ENCODE data around the gene IL17RA.
"Not testable (repeated sequence)": the region's sequence is repeated elsewhere in the genome, so short reads cannot be mapped to it uniquely, and the experiment has no call there.

IL17RA gene

GRCh38 chr22:17120711-17121232 lies 36.0 kb downstream of the IL17RA start:
- peak; percentile 64 for DNase-seq (ENCODE audit: low spot score)

DNA sequence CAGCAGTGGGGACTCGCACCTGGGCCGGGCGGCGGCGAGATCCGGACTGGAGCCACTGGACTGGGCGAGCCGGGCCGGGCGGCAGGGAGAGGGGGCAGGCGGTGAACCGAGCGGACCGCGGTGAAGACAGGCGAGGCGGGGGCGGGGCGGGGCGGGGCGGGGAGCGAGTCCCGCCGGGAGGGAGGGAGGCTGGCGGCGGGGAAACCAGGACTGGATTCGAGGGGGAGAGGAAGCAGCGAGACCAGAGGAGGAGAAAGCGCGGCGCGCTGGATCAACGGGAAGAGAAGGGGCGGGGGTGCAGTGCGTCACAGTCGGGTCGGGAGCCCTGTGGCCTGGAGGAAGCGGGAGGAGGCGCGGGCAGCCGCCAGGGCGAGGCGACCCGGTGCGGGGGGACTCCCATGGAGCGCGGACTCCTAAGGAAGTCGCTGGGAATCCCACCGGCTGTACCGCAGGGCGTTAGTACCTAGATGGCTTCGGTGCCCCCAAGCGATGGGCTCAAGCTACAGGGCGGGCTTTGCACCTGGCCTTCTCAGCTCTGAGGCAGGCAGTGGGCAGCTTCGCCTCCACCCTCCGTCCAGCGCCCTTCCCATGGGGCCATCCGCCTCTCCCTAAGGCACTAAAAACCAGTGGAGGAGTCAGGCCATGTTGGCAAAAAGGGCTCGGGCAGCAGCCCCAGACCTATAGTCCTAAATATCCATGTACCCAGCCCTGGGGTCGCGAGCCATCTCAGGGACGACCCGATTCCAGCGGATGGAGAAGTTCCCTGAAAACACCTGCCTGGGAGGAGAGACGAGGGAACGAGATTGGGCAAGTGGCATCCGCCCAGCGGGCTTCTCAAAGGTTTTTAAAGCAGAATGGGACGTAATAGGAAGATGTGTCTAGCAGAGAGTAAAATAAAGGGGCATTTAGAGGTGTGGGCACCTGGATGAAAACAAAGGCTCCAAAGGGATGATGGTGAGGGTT lies 36.7 kb downstream of the IL17RA start, which contains the start of gene TMEM121B:
TSS of gene TMEM121B (minus strand) at position 128 of the 963 bp plus-strand sequence. CDS start 233 bp downstream, outside the sequence.
- peak; percentile 80 for DNase-seq (ENCODE audit: low spot score)

DNA sequence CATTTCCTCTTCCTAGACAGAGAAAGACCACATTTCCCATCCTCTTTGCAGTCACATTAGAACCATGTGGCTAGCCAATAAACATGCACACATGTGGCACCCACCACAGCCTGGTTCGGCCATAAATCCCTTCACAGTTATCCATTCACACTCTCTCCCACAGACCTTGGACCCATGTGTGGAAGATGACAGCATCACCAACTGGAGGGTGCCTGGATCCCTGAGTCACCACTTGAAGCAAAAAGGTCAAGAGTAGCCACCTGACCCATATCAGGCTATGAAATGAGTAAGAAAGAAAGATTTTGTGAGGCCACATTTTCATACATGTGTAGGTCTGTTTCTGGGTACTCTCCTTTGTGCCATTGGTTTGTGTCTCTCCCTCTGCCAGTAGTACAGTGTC lies 45.4 kb downstream of the IL17RA start:
- no peak for DNase-seq (ENCODE audit: low spot score)

DNA sequence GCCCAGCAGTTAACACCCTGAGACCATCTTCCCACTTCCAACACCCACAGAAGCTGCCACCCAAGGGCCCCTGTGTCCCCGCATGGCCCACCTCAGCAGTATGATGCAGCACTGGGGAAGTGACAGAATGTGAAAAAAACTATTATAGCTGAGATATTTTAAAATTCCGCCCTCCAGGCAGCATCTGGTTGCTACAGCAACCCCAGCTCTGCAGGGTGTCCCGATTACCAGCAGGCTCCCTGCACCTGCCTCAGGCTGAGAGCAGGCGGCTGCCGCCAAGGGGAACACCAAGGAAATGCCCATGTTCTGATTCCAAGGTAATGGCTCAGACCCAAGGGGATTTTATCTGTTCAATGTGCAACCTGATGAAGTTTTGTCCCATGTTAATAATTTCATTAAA lies 46.9 kb downstream of the IL17RA start:
- DNase-seq (ENCODE audit: low spot score), result no peak

DNA sequence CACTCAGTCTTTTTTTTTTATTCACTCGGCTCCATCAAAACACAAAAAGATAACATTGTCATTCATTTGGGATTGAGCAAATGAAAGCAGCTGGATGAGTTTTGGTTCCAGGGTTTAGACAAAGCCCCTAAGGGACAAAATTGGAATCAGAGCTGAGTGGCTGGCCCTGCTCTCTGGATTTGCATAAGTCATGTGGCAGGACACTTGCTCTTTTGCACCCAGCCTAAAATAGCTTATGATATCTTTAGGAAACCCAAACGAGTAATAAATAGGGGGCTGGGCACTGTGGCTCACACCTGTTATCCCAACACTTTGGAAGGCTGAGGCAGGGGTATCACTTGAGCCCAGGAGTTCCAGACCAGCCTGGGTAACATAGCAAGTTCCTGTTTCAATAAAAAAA lies 47.3 kb downstream of the IL17RA start:
- no peak for DNase-seq (ENCODE audit: low spot score)

DNA sequence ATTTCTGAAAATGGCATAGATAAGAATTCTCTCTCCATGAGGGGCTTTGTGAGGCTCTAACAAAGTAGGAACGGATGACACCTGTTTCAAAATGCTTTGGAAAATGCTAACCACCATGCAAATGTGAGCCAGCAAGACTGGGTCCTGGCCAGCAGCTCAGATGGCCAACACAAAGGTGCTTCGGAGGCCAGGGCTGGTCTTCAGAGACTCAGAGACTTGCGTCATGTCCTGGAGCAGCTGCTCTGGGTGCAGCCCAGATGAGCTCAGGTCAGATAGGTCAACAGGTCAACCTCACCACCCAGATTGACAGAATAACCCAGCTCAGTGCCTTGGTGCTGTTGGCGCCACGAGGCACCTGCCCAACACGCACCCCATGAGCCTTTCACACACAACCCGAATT lies 48.3 kb downstream of the IL17RA start:
- no peak for DNase-seq (ENCODE audit: low spot score)

DNA sequence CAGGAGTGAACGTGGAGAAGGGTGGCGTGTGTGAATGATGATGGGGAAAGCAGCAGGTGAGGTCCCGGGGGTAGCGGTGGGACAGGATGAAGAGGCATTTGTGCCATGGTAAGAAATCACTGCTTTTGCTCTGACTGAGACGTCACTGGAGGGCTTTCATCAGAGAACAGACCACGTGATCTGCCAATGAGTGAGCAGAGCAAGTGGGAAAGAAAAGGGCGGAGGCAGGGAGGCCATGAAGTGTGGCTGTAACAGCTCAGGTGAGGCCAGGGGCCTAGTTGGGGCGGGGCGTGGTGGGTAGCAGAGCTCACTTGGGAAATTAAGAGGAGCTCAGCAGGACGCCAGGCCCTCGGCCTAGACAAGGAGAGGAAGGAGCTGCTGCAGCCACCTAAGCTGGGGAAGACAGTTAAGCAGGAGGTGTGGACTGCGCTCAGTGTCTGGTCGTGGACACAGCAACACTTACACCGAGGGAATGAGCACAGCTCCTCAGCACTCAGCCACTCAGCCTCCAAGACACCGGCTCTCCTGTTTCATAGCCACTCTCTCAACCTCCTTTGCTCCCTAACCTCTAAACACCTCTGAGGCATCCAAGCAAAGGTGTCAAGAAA lies 50.5 kb downstream of the IL17RA start:
- no peak for DNase-seq (ENCODE audit: low spot score)

DNA sequence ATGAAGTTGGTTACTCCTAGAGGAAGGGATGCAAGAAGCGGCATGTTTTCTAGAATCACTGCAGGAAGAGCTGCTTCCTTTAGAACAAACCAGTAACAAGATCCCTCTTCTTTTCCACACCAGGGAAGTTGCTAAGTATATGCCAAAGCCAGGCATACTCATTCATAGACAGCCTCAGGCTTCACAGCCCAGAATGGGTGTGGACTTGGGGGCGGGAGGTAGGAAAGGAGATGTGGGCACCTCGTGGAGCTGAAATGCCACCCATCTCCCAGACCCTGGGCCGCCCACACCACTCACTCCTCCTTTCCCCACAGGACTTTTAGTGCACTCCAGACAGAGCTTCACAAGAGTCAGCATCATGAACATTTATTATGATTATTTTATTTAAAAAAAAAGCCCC lies 52.4 kb downstream of the IL17RA start:
- no peak for DNase-seq (ENCODE audit: low spot score)

DNA sequence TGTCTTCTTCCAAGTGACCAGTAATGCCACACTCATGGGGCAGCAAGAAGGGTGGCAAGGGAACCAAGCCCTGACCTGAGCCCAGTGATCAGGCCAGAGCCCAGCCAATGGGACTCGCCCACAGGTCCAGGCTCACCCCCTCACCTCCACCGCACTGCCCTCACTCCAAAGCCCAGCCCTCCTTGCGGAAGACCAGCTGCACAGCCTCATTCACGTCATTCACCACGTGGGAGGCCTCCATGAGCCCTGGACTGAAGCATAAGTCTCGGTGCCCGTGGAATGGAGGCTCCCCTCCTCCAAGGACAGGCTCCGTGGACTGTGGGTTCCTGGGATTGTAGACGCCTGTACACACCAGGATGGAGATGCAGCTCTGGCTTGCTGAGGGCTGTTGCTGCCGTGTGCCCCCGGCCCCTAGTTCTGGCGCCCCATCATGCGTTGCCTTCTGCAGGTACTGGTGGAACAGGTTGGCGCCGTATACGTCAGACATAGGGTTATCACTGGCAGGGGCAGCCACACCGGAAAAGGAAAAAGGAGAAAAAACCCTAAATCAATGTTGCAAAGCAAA lies 53.1 kb downstream of the IL17RA start:
- no peak for DNase-seq (ENCODE audit: low spot score)

GRCh38 chr22:17138513-17138912 lies 53.7 kb downstream of the IL17RA start:
- DNase-seq (ENCODE audit: low spot score), result no peak

- no peak for DNase-seq (ENCODE audit: low spot score)
These were observed 55.2 kb downstream of the IL17RA start for GRCh38 chr22:17140022-17140421.

DNA sequence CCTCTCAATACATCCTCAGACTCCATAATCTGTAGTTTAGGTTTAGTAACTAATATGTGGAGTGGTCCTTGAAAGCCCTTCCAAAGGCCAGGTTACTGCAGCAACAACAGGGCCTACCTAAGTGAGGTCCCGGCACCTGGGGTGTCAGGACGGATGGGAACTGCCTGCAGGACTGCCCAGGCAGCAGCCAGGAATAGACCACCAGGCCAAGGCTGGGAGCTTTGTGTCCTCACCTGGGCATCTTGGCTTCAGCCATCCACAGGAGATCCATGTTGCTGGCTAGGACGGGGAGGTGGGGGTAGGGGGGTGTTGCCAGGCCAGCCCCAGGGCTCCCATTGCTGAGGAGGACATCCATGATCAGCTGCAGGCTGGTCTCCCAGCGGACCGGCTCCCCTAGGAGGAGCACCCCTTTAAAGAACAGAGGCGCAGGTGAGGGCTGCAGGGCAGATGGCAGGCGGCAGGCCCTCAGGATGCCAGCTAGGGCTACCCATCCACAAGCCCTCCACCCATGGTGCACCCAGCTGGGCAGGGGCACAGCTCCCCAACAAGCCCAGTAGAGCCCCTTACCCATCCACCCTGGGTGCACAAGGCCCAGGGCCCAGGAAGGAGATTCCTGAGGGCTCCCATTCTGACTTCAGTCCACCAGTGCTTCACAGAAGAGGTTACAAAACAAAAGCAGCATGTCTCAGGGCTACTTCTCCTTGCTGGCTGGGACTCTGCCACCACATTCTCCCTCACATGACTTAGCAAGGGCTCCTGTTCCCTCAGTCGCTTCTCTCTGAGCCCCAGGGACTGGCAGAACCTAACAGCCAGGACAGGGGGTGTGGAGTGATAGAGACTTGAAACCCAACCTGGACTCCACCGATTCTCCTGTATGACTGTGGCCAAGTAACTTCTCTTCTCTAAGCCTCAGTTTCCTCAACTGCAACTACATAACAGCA lies 56.3 kb downstream of the IL17RA start:
- no peak for DNase-seq (ENCODE audit: low spot score)

DNA sequence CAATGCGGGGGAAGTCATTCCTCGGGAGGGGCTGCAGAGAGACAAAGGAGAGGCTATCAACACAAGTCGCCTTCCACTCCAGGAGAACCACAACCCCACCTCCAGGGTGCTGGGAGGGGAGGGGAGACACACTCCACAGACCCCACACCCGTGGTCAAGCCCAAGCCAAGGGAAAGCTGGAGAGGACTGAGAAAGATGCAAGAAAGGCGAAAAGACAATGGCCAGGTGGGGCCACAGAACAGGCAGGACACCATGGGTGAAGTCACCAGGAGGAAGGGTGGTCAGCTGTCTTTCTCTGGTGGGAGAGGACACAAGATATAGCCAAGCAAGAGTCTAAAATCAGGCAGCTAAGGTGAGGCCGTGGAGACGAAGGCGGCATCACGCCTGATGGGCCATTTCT lies 58.3 kb downstream of the IL17RA start:
- no peak for DNase-seq (ENCODE audit: low spot score)

DNA sequence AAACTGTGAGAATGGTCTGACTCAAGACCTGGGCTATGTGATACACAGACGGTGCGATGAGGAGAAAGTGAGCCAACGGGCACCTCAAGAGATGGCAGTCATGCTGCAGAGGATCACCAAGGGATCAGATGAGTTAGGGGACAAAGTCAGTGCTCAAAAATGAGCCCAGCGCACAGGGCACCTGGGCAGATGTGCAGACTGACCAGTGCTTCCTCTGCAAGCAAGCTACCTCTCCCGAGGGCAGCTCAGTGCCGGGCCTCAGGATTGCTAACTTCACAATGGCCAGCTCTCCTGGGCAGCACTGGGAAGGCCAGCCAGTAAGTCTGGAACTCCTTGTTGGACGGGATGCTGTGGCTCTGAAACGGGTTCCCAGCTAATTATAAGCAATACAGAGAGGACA lies 59.0 kb downstream of the IL17RA start:
- no peak for DNase-seq (ENCODE audit: low spot score)

DNA sequence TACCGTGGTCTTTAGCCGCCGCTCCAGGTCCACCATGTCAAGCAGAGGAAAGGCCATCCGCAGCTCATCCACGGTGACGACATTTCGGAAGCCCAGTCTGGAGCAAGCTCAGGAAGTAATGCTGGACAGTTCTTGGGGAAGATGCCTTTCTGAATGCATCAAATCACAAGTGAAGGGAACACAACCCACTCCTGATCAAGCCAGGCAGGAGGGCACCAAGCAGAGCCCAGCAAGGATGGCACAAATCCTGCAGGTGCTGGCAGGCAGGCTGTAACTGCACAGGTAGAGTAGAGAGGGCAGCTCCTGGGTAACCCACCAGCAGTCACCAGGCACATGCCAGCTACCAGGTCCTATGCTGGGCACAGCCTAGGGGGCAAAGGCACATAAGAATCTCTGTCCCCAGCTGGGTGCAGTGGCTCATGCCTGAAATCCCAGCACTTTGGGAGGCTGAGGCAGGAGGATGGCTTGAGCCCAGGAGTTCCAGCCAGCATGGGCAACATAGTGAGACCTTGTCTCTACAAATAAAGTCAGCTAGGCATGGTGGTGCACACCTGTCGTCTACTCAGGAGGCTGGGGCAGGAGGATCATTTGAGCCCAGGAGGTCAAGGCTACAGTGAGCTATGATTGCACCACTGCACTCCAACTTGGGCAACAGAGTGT lies 60.4 kb downstream of the IL17RA start:
- no peak for DNase-seq (ENCODE audit: low spot score)

DNA sequence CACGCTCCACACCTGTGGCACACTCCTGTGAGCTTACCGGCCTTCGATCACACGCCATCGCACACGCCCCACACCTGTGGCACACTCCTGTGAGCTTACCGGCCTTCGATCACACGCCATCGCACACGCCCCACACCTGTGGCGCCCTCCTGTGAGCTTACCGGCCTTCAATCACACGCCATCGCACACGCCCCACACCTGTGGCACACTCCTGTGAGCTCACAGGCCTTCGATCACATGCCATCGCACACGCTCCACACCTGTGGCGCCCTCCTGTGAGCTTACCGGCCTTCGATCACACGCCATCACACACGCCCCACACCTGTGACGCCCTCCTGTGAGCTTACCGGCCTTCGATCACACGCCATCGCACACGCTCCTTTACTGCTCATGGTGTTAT lies 62.7 kb downstream of the IL17RA start:
- not testable (repeated sequence) for DNase-seq (ENCODE audit: low spot score)

- DNase-seq (ENCODE audit: low spot score), result no peak
These were observed 64.4 kb downstream of the IL17RA start for GRCh38 chr22:17149076-17149815.

DNA sequence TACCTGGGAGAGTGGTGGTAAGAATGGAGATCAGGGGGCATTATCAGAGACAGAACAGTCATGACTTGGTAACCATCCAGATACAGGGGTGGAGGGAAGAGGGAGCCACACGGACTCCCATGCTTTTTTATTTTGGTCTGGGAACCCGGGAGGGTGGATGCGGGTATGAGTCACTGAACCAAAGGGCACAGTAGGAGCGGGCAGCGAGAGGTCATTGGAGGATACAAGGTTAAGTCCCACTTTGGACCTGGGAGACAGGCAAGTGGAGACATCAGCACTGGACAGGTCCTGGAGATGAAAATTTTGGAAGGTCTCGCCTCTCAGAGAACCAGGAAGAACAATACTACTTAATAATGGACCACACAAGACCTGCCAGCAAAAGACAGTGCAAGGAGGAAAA lies 67.5 kb downstream of the IL17RA start:
- no peak for DNase-seq (ENCODE audit: low spot score)

DNA sequence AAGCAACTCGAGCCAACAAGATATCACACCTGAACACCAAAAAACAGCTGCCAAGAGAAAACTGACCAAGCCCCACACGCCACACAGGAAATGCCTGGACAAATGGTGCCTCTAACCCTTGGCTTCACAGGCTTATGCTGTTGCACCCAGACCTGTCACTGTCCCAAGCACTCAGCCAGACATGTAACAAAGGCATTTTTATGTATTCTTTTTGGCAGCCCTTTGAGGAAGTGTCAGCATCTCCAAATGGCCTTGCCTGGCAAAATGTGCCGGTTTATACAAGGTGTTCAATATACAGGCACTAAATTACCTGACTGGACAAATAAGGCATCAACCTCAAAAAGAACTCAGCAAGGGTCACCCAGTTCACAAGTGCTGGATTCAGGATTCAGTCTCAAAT lies 68.2 kb downstream of the IL17RA start:
- DNase-seq (ENCODE audit: low spot score), result no peak

DNA sequence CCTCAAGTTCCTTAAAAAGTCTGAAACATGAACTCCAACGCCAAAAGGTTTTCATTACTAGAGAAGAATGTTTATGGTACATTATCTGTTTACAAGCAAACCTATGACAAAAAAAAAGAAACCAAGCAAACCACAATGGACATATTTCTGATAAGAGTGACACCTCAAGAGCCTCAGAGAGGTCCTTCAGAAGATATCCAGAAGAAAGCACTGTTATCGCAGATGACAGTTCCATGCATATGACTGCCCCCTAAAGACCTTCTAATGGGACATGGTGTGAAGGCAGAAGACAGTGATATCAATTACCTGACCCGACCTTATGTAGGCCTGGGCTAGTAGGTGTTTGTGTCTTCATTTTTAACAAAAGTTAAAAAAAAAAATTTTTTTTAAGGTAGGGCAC lies 71.1 kb downstream of the IL17RA start:
- no peak for DNase-seq (ENCODE audit: low spot score)
